GM18951 (cell line): Measurements from ENCODE around the gene C1orf174.

Experiments
- POLR2A ChIP-seq: IDR thresholded peaks from 4 replicates; pipeline ENCODE4 v1.6.1; 2011; ENCODE audit warnings: mild to moderate bottlenecking; ENCODE audit not compliant: insufficient read length, insufficient read depth; ENCODE audit errors: extremely low read depth
- in situ Hi-C: fragments of 300-500 bp; cut with MboI; formaldehyde crosslinking; loops from one replicate; pipeline ENCODE4 v1.12.0; 2022; ENCODE audit warnings: low sequenced_read_pairs, mixed read lengths, inconsistent platforms; ENCODE audit not compliant: unreplicated experiment

Gene C1orf174

GRCh38 chr1:3911981-3912808 lies 12.1 kb upstream of the C1orf174 start:
- TF ChIP-seq POLR2A = no peak

GRCh38 chr1:3910857-3911845 lies 11.1 kb upstream of the C1orf174 start:
- in situ Hi-C loops = loop anchor here (25.0 kb wide), 1 partner anchor 901 kb away; no protein-coding TSS in a partner anchor
- TF ChIP-seq POLR2A = no peak

More at GRCh38 chr1:3911981-3912808, 12.1 kb upstream of the C1orf174 start:
- in situ Hi-C loops = loop anchor here (25.0 kb wide), 1 partner anchor 900 kb away; no protein-coding TSS in a partner anchor

DNA sequence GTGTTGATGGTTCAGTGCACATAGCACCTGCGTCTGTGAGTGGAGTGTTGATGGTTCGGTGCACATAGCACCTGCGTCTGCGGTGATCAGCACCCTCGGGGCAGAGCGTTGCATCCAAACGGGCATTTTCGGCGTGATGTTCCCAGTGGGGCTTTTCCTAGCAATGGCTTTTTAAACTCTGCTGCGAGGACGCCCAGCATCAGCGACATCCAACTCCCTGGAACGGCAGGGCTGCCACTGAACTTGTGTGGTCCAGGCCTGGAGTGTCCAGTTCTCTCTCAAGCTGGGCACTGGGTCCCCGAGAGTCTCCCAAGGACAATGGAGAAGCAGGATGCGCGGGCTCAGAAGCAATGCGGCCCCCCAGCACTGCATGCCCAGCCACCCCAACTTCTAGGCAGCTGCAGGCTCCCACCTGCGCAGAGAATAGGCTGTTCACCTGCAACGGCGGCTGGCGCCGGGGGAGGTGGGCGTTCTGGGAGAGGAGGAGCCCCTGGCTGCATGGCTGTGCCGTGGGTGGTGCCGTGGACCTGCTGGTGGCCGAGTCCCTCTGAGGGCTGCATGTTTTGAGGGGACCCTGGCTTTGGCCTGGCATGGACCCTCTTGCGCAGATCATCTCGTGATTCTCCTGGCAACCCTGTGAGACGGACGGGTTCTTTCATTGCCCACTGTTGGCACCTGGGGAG lies 10.1 kb upstream of the C1orf174 start:
- in situ Hi-C loops = loop anchor here (25.0 kb wide), 1 partner anchor 902 kb away; no protein-coding TSS in a partner anchor
- no peak for TF ChIP-seq POLR2A

DNA sequence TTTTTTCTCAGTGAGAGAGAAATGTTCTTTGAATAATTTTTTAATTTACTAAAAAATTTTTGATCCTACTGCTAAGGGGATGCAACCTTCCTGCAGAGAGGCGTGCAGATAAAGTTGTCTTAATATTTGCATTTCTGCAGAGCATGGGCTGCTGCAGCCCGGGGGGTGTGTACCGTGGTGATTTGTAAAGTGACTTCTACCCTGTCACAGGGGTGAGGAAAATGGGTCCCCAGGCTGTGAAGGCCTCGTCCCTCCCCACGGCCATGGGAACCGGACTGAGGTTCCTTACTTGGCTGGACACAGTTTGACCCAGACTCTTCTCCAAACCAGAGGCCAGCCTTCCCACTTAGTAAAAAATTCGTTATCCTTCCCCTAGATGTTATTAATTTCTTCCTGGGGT lies 9.5 kb upstream of the C1orf174 start:
- in situ Hi-C loops = loop anchor here (25.0 kb wide), 1 partner anchor 903 kb away; no protein-coding TSS in a partner anchor

DNA sequence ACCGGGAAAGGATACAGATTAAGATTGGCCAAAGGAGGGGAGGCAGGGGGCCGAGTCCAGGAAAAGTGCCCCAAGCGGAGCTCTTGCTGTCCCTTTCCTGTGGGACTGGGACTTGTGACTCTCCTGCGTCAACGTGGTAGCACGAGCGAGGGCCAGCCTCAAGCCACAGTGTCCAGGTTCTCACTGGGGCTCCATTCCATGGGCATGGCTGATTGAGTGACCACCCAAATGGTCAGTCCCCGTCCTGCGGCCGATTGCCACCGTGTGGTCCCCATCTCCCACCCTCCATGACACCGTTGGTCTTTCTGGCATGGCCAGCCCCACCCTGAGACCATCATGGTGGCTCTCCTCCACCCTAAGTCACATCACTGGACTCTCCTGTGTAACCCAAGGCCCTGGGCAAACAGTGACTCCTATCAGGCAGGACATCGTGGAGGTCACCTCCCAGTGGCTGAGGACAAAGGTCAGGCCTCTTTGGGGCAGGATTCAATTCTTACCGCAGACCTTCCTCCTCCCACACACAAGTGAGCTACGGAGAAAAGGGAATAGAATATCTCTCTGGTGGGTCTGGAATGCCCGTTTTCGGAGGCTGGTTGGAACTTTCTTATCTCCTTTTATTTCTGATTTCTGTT lies 8.9 kb upstream of the C1orf174 start:
- in situ Hi-C loops = loop anchor here (25.0 kb wide), 1 partner anchor 903 kb away; no protein-coding TSS in a partner anchor
- no peak for TF ChIP-seq POLR2A

More for the DNA sequence above, 9.5 kb upstream of the C1orf174 start:
- no peak for TF ChIP-seq POLR2A

- in situ Hi-C loops = loop anchor here (25.0 kb wide), 1 partner anchor 905 kb away; no protein-coding TSS in a partner anchor
- no peak for TF ChIP-seq POLR2A
Observed at GRCh38 chr1:3907621-3908165, 7.6 kb upstream of the C1orf174 start.

DNA sequence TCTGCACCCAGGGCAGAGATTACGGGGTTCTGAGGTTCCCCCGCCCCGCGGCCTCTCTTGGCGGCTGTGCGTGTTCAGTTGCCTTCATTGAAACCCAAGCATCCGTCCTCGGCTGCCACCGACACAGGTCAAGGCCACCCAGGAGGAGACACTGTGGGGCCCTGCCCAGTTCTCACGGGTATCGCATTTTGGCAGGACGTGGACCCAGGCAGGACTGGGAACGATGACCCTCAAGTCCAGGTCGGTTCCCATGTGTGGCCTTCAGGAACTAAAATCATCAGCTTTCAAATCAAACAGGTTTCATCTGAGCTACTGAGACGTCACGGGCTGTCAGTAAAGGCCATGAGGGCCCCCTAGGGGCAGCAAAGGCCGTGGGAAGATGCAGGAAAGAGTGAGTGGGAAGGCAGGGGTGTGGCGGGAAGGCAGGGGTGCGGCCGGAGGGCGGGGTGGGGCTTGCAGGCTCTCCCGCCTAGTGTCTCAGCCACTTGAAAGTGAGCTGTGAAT lies 7.0 kb upstream of the C1orf174 start:
- TF ChIP-seq POLR2A = no peak
- in situ Hi-C loops = loop anchor here (25.0 kb wide), 1 partner anchor 905 kb away; no protein-coding TSS in a partner anchor

DNA sequence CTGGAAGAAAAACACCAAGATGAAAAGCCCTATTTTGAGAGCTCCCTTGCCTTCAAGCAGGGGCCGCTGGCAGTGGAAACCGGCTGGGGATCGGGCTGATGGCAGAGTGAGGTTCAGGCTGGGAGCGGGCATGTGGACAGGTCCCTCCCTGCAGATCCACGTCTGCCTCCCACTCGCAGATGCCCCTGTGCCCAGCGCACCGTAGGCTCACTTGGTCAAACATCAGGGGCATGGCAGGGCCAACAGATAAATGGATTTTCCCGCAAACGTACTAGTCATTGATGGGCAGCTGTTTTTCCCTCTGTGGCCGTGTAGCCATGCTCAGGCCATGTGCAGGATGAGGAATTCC lies 6.6 kb upstream of the C1orf174 start:
- in situ Hi-C loops = loop anchor here (25.0 kb wide), 1 partner anchor 906 kb away; no protein-coding TSS in a partner anchor
- no peak for TF ChIP-seq POLR2A

DNA sequence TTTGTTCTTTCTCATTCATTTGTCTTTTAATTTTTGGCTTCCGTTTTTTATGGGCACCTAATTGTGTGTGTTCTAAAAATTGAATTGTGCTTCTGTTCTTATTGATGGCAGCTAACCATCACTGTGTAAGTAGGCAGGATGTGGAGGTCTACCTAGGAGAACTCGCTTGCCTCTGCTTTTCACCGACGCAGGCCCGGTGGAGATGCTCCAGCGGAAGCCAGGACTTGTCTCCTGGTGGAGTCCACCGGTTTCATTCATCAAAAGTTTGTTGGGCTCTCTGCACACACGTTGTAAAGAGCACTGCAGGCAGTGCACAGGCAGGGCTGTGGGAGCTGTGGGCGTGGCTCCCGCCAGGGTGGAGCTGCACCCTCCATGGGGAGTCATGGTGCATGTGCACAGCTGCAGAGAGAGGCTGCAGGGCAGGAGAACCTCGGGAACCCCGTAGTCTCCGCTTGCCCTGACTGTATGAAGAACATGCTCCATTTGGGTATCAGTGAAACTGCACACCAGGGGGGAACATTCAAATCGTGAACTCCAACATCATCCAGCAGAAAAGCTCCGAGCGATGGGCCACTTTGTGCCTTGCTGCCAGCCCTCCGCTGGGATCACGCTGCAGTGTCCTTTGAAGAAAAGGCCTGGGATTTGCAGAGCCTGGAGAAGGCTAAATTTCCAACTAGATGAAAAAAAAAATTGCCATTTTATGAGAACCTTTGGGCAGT lies 6.0 kb upstream of the C1orf174 start:
- in situ Hi-C loops = loop anchor here (25.0 kb wide), 1 partner anchor 906 kb away; no protein-coding TSS in a partner anchor
- no peak for TF ChIP-seq POLR2A

DNA sequence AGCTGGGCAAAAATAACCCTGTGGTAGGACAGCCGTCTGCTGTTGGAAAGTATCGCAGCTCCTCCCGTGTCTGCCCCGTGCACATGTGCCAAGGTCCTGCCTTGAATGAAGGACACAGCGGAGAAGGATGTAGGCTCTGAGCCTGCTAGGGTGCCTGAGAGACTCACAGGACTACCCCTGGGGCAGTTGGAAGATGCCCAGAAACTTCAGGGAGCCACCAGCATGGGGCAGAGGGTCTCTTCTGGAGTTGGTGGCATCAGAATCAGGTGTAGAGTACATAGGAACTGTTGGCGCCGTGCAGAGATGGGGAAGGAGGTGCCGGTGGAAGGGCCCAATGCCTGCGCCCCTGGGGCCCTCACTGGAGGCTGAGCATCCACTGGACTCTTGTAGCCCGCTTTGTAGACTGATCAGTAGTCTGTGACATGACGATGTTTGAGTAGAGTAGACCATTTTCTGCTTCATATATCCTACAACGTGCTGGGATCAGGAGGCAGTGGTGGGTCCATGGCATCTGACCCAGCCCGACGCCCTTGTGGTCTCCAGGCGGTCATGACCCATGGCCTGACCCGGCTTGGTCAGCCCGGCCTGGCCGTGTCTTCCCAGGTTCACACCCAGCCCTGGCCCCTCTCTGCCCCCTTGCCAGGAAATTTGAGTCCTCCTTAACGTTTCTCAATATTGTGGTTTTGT lies 5.3 kb upstream of the C1orf174 start:
- in situ Hi-C loops = loop anchor here (25.0 kb wide), 1 partner anchor 907 kb away; no protein-coding TSS in a partner anchor
- no peak for TF ChIP-seq POLR2A
